LNCAP (cell line): Measurements from ENCODE around the gene TSNAX.
A peak's percentile ranks its signal among the peaks of the same experiment; 100 is the strongest.

ENCODE experiments used
- TF ChIP-seq, protein P1 (sequence below): fragments of 450-650 bp; IDR thresholded peaks from 2 replicates; pipeline ENCODE4 v1.5.1; 2017; ENCODE audit warnings: mild to moderate bottlenecking

The TSNAX gene

DNA sequence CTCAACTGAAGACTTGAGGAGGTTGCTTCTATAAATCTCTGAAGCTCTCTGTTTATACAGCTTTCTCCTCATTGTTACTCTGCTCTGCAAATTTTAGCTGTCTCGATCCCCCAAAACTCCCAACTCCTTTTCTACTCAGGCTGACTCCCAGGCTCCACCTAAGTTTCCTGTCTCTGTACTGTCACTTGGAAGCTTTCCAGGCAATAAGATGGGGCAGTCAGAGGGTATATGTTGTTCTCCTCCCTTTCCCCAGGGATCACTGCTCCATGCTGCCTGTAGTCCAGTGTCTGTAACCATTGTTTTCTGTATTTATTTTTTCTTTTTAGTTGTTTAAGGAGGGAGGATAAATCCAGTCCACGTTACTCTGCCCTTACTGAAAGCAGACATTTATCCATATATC is 13.4 kb downstream of the TSNAX start:
- TF ChIP-seq, protein P1, sequence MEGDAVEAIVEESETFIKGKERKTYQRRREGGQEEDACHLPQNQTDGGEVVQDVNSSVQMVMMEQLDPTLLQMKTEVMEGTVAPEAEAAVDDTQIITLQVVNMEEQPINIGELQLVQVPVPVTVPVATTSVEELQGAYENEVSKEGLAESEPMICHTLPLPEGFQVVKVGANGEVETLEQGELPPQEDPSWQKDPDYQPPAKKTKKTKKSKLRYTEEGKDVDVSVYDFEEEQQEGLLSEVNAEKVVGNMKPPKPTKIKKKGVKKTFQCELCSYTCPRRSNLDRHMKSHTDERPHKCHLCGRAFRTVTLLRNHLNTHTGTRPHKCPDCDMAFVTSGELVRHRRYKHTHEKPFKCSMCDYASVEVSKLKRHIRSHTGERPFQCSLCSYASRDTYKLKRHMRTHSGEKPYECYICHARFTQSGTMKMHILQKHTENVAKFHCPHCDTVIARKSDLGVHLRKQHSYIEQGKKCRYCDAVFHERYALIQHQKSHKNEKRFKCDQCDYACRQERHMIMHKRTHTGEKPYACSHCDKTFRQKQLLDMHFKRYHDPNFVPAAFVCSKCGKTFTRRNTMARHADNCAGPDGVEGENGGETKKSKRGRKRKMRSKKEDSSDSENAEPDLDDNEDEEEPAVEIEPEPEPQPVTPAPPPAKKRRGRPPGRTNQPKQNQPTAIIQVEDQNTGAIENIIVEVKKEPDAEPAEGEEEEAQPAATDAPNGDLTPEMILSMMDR = no peak

DNA sequence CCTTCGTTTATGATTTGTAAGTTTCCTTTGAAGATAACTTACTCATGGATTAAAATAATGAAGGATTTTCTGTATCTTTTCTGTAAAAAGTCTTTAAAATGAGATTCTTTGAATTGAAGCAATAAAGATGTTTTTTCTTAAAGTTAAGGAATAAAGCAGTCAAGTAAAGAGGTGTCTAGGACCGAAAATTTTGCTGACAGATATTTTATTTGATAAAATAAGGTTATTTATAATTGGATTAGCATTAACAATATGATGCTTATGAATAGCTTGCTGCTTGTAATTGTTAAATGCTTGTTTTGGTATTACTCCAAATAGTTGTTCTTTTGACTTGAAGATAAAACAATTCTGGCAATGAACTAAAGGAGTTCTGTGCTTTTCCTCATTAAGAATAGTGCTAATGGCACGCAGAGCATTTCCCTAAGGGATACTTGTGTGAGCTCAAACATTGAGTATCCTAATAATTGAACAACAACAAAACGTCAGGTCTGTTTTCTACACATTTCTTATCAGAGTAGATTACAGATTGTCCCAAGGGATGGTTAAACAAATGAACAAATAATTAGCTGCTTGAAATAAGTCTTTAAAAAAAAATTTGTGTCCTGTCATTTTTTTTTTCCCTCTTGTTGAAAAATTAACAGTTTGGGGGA is 16.6 kb downstream of the TSNAX start:
- TF ChIP-seq, protein P1 = no peak

DNA sequence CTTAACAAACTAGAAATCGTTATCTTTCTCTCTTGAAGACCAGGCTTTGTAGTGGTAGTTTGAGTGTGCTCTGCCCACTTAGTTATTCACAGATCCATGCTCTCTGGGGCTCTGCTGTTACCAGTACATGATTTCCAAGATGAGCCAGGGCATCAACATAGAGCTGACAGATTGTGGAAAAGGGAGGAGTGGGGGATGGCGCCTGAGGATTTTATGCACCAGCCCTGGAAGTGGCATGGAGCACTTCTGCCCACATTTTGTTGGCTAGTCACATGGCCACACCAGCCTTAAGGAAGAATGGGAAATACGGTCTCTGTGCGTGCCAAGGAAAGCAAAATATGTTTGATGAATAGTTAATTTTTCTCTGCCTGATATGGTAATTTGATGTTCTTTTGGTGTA is 18.2 kb downstream of the TSNAX start:
- TF ChIP-seq, protein P1 = no peak

DNA sequence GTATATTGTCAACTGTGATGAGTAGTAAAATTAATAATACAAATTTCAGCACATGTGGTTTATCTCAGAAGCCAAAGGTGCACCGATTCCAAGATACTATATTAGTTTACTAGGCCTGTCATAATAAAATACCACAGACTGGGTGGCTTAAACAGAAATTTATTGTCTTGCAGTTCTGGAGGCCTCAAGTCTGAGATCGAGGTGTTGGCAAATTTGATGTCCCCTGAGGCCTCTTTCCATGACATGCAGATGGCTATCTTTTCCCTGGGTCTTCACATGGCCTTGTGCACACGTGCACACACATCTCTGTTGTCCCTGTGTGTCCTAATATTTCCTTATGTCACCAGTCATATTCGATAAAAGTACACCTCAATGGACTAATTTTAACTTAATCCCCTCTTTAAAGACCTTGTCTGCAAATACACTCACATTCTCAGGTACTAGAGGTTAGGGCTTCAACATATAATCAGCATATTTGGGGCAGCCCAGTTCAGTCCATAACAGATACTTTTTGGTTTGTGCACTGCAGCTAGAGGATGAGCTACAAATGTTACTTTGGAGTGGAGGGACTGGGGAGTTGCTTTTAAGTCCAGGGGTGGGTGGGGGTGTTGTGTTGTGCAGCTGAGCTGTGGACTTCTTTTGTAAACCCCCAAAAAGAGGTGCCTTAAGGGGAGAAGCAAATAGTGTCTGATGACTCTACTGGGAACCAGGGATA is 21.4 kb downstream of the TSNAX start:
- TF ChIP-seq, protein P1 = no peak

DNA sequence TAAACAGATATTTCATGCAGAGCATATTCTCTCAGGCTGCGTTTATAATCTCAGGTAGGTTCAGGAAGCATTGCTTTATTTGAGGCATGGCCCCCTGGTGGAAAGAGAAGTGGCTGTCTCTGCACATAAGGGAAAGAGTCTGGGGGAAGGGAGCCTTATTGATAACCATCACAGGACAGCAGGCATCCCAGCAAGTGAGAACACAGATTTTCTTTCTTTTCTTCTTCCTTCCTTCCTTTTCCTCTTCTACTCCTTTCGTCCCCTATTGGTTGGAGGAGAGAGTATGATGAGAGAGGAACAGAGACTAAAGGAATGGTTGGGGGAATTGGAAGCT is 21.9 kb downstream of the TSNAX start:
- TF ChIP-seq, protein P1 = peak; percentile 70

DNA sequence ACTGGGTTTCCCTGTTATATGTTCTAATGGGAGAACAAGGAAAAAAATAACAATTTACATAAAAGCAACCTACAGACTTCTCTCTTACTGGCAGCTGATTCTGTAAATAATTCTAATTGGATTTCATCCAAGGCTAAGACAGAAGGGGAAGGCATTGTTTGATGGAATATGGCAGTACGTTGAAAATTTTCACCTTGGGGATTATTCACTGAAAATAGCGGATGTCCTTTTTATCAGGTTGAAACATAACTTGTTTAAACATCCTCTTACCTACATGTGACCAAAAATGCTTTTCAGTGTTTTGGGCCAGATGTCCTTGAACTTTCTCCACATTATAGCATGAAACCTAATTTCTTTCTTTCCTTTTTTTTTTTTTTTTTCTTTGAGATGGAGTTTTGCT is 24.9 kb downstream of the TSNAX start:
- TF ChIP-seq, protein P1 = no peak

DNA sequence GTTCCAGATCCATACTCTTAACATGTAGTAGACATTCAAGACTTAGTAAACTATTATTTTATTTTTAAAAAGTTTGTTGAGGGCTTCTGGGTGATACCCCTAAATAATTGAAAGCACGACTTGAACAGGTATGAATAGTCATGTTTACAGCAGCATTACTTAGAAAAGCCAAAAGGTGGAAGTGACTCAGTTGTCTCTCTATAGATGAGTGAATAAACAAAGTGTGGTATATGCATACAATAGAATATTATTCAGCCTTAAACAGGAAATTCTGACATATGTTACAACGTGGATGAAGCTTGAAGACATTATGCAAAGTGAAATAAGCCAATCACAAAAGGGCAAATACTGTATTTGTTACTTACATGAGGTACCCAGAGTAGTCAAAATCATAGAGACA is 26.5 kb downstream of the TSNAX start:
- TF ChIP-seq, protein P1 = no peak
